ENCODE data around the gene FAM149A.

- TF ChIP-seq CTCF (IDR thresholded peaks at IDR 0.05): no peak
- TF ChIP-seq POLR2A (IDR thresholded peaks at IDR 0.05): no peak
Observed at GRCh38 chr4:186146458-186146857, 42.0 kb downstream of the FAM149A start.

Measured in thyroid gland (tissue), 4 donors.